H9 (cell line): ENCODE measurements around the gene CDK8. TPM values are rescaled to one million over a fixed set of nuclear protein-coding genes. Genes with fewer than 3 reads are reported as not detected.

Experiments
- DNase-seq: peaks from one replicate; pipeline ENCODE4 v3.0.0-alpha.2; 2017
- H2AFZ ChIP-seq: one replicate; pipeline ENCODE4 v1.6.1; 2013; ENCODE audit warnings: mild to moderate bottlenecking, low read length, control low read depth, moderate library complexity
- H2AK5ac ChIP-seq: 2 replicates; pipeline ENCODE4 v1.6.1; 2013; ENCODE audit warnings: low read length, control low read depth, mixed read lengths; ENCODE audit not compliant: insufficient read length
- H2BK120ac ChIP-seq: one replicate; pipeline ENCODE4 v1.6.1; 2013; ENCODE audit warnings: low read depth, mild to moderate bottlenecking, low read length, control low read depth, inconsistent platforms; ENCODE audit not compliant: poor library complexity, severe bottlenecking
- H2BK12ac ChIP-seq: 2 replicates; pipeline ENCODE4 v1.6.1; 2013; ENCODE audit warnings: low read length, control low read depth, mixed read lengths, low read depth; ENCODE audit not compliant: insufficient read length
- H2BK15ac ChIP-seq: 2 replicates; pipeline ENCODE4 v1.6.1; 2013; ENCODE audit warnings: low read depth, low read length, control low read depth
- H2BK20ac ChIP-seq: one replicate; pipeline ENCODE4 v1.6.1; 2013; ENCODE audit warnings: low read depth, mild to moderate bottlenecking, low read length, control low read depth, inconsistent platforms; ENCODE audit not compliant: poor library complexity, severe bottlenecking
- H2BK5ac ChIP-seq: 2 replicates; pipeline ENCODE4 v1.6.1; 2013; ENCODE audit warnings: low read length, control low read depth, mixed read lengths; ENCODE audit not compliant: insufficient read length
- H3K14ac ChIP-seq: 2 replicates; pipeline ENCODE4 v1.6.1; 2013; ENCODE audit warnings: low read length, control low read depth; ENCODE audit not compliant: insufficient read depth
- H3K18ac ChIP-seq: 2 replicates; pipeline ENCODE4 v1.6.1; 2013; ENCODE audit warnings: low read depth, mild to moderate bottlenecking, mixed read lengths, low read length, control low read depth; ENCODE audit not compliant: insufficient read length
- H3K23ac ChIP-seq: 2 replicates; pipeline ENCODE4 v1.6.1; 2013; ENCODE audit warnings: low read length, control low read depth, mixed read lengths, low read depth; ENCODE audit not compliant: insufficient read length
- H3K23me2 ChIP-seq: 2 replicates; pipeline ENCODE4 v1.6.1; 2013; ENCODE audit warnings: low read depth, mild to moderate bottlenecking, mixed read lengths, low read length, control low read depth; ENCODE audit not compliant: insufficient read length, poor library complexity, severe bottlenecking
- H3K27ac ChIP-seq: 2 replicates; pipeline ENCODE4 v1.5.1; 2013; ENCODE audit warnings: low read length, control low read depth, mixed read lengths, low read depth; ENCODE audit not compliant: insufficient read length
- H3K27me3 ChIP-seq: 2 replicates; pipeline ENCODE4 v1.6.1; 2013; ENCODE audit warnings: low read length, control low read depth, inconsistent platforms; ENCODE audit not compliant: insufficient read depth
- H3K4ac ChIP-seq: 2 replicates; pipeline ENCODE4 v1.6.1; 2013; ENCODE audit warnings: low read depth, mild to moderate bottlenecking, control low read depth, inconsistent platforms, low read length, moderate library complexity
- H3K4me1 ChIP-seq: 2 replicates; pipeline ENCODE4 v1.6.1; 2013; ENCODE audit warnings: low read length, control low read depth, inconsistent platforms; ENCODE audit not compliant: insufficient read depth
- H3K4me2 ChIP-seq: 2 replicates; pipeline ENCODE4 v1.6.1; 2013; ENCODE audit warnings: low read length, control low read depth, mixed read lengths; ENCODE audit not compliant: insufficient read length, insufficient read depth
- H3K56ac ChIP-seq: 2 replicates; pipeline ENCODE4 v1.6.1; 2013; ENCODE audit warnings: low read depth, mild to moderate bottlenecking, mixed read lengths, low read length, control low read depth; ENCODE audit not compliant: insufficient read length
- H3K79me1 ChIP-seq: 2 replicates; pipeline ENCODE4 v1.6.1; 2013; ENCODE audit warnings: low read depth, mild to moderate bottlenecking, moderate library complexity, low read length, control low read depth, inconsistent platforms; ENCODE audit not compliant: insufficient read depth, poor library complexity, severe bottlenecking
- H3K79me2 ChIP-seq: 2 replicates; pipeline ENCODE4 v1.6.1; 2013; ENCODE audit warnings: low read length, control low read depth, inconsistent platforms; ENCODE audit not compliant: insufficient read depth
- H3K9ac ChIP-seq: 2 replicates; pipeline ENCODE4 v1.6.1; 2013; ENCODE audit warnings: low read length, control low read depth, mixed read lengths; ENCODE audit not compliant: insufficient read length; ENCODE audit errors: extremely low read depth
- H3K9me3 ChIP-seq: one replicate; pipeline ENCODE4 v1.6.1; 2013; ENCODE audit warnings: low read depth, low read length, inconsistent platforms; ENCODE audit not compliant: control insufficient read depth
- H3T11ph ChIP-seq: one replicate; pipeline ENCODE4 v1.6.1; 2013; ENCODE audit warnings: mild to moderate bottlenecking, low read length, control low read depth, inconsistent platforms
- H4K20me1 ChIP-seq: one replicate; pipeline ENCODE4 v1.6.1; 2013; ENCODE audit not compliant: control insufficient read depth, insufficient read length, insufficient read depth
- H4K5ac ChIP-seq: 2 replicates; pipeline ENCODE4 v1.6.1; 2013; ENCODE audit warnings: low read depth, mild to moderate bottlenecking, mixed read lengths, low read length, control low read depth; ENCODE audit not compliant: insufficient read length
- H4K8ac ChIP-seq: replicated peaks from 2 replicates; pipeline ENCODE4 v1.6.1; 2013; ENCODE audit warnings: low read length, control low read depth, mixed read lengths, low read depth; ENCODE audit not compliant: insufficient read length
- H4K91ac ChIP-seq: 2 replicates; pipeline ENCODE4 v1.6.1; 2013; ENCODE audit warnings: low read depth, mild to moderate bottlenecking, moderate library complexity, mixed read lengths, low read length, control low read depth; ENCODE audit not compliant: insufficient read length
- H3K27ac Mint-ChIP-seq, 3 experiments: 2 replicates in 2 of 3; 3 replicates in 1 of 3; pipeline ENCODE4 v1.8.0; 2020 to 2021; ENCODE audit warnings: mixed read lengths in 3 of 3, mild to moderate bottlenecking in 1 of 3, moderate library complexity in 1 of 3
- H3K27me3 Mint-ChIP-seq: 2 replicates; pipeline ENCODE4 v1.8.0; 2021; ENCODE audit warnings: low read depth, mild to moderate bottlenecking, moderate library complexity, mixed read lengths
- H3K36me3 Mint-ChIP-seq, 3 experiments: 2 replicates in 2 of 3; 3 replicates in 1 of 3; pipeline ENCODE4 v1.8.0; 2020 to 2021; ENCODE audit warnings: low read depth in 3 of 3, mixed read lengths in 3 of 3; ENCODE audit not compliant: insufficient read depth in 1 of 3
- H3K4me1 Mint-ChIP-seq, 2 experiments: 2 replicates each; pipeline ENCODE4 v1.8.0; 2020; ENCODE audit warnings: mixed read lengths in 2 of 2
- H3K4me3 Mint-ChIP-seq, 2 experiments: 2 replicates in 1 of 2; 3 replicates in 1 of 2; pipeline ENCODE4 v1.8.0; 2020 to 2021; ENCODE audit warnings: mild to moderate bottlenecking in 2 of 2, mixed read lengths in 2 of 2, moderate library complexity in 1 of 2
- H3K9me3 Mint-ChIP-seq, 2 experiments: 2 replicates in 1 of 2; 3 replicates in 1 of 2; pipeline ENCODE4 v1.8.0; 2020; ENCODE audit warnings: mild to moderate bottlenecking in 2 of 2, mixed read lengths in 2 of 2, moderate library complexity in 1 of 2
- WGBS: extraction: QIAGEN DNeasy Blood & Tissue Kit; methylation state at CpG from one replicate; pipeline ENCODE4 v1.1.7; 2013; ENCODE audit warnings: missing lambda C conversion rate, low lambda C conversion rate, mixed read lengths; ENCODE audit not compliant: insufficient read length; ENCODE audit errors: extremely low coverage; 5-methylcytosine and 5-hydroxymethylcytosine counted together
- total RNA-seq: library from RNA; stranded (reverse); gene quantifications from 2 replicates; pipeline ENCODE4 v1.2.1, GENCODE V29; 2021
- TF ChIP-seq, protein P1 (sequence below): fragments of 200-600 bp; sonication (generic); conservative IDR thresholded peaks from 3 replicates; pipeline ENCODE4 v1.8.0; 2021; ENCODE audit warnings: antibody characterized with exemption, mild to moderate bottlenecking

Gene CDK8
- total RNA-seq, 1 experiment from 2014 or later = 18.1 TPM

DNA sequence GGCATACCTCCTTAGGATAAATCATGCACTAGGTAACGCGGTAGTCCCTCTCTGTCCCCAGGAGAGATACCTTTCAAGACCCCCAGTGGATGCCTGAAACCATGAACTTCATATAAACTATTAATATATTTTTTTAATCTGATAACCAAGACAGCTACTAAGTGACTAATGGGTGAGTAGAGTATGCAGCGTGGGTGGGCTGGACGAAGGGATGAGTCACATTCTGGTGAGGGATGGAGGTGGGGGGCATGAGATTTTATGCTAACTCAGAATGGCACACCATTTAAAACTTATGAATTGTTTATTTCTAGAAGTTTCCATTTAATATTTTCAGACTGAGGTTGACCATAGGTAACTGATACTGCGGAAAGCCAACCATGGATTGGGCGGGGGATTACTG, 46.2 kb downstream of the CDK8 start:
- no peak overlapping the region for H4K8ac ChIP-seq
- Mint-ChIP-seq H3K9me3 (no peaks in the 10 kb centered on the region), H3K27me3 (no peaks in the 10 kb centered on the region), H3K36me3 (no peaks in the 10 kb centered on the region; a peak in 1 of 7 replicates), H3K4me1 (peaks cover 21 to 22% of the 10 kb centered on the region in 2 experiments; a peak in 3 of 4 replicates), H3K27ac (no peak overlapping the region), H3K4me3 (no peak overlapping the region)
- no peak overlapping the region for H3K14ac ChIP-seq
- no peak overlapping the region for H3K23ac ChIP-seq
- no peak overlapping the region for H3K18ac ChIP-seq
- TF ChIP-seq, protein P1, sequence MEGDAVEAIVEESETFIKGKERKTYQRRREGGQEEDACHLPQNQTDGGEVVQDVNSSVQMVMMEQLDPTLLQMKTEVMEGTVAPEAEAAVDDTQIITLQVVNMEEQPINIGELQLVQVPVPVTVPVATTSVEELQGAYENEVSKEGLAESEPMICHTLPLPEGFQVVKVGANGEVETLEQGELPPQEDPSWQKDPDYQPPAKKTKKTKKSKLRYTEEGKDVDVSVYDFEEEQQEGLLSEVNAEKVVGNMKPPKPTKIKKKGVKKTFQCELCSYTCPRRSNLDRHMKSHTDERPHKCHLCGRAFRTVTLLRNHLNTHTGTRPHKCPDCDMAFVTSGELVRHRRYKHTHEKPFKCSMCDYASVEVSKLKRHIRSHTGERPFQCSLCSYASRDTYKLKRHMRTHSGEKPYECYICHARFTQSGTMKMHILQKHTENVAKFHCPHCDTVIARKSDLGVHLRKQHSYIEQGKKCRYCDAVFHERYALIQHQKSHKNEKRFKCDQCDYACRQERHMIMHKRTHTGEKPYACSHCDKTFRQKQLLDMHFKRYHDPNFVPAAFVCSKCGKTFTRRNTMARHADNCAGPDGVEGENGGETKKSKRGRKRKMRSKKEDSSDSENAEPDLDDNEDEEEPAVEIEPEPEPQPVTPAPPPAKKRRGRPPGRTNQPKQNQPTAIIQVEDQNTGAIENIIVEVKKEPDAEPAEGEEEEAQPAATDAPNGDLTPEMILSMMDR = no peak
- H2BK20ac ChIP-seq = no peak overlapping the region
- no peak overlapping the region for H2BK15ac ChIP-seq
- no peak overlapping the region for H2AFZ ChIP-seq
- no peak overlapping the region for H2BK120ac ChIP-seq
- no peak overlapping the region for H2BK5ac ChIP-seq
- peaks cover 10% of the 10 kb centered on the region; the same call in 1 of the 2 replicates for H3K79me2 ChIP-seq
- no peak overlapping the region for H3T11ph ChIP-seq
- H3K23me2 ChIP-seq = no peaks in the 10 kb centered on the region
- no peaks in the 10 kb centered on the region for H3K4me1 ChIP-seq
- WGBS = no CpG with 5 or more reads among the region's 6 CpGs
- no peak overlapping the region for H3K56ac ChIP-seq
- H3K27ac ChIP-seq = no peak overlapping the region
- H3K9ac ChIP-seq = no peak overlapping the region
- H3K4ac ChIP-seq = no peak overlapping the region
- H3K9me3 ChIP-seq = no peaks in the 10 kb centered on the region
- H3K27me3 ChIP-seq = no peaks in the 10 kb centered on the region
- H4K20me1 ChIP-seq = no peaks in the 10 kb centered on the region
- H3K79me1 ChIP-seq = peaks cover 5% of the 10 kb centered on the region
- H4K5ac ChIP-seq = no peak overlapping the region
- no peak overlapping the region for H2AK5ac ChIP-seq
- no peak overlapping the region for H4K91ac ChIP-seq
- H3K4me2 ChIP-seq = no peak overlapping the region
- H2BK12ac ChIP-seq = no peak overlapping the region
- no peak for DNase-seq
